ENCODE results near the gene C6orf52. TPM values are rescaled to one million over a fixed set of nuclear protein-coding genes. Genes with fewer than 3 reads are reported as not detected.

C6orf52 gene
- total and polyA plus RNA-seq, 5 donors from 2014 or later, result 0.68 to 2.6 (median 2.3) TPM; not detected in 2

Other genes starting within 250 kb of the C6orf52 start
- gene GCNT2, start 173.3 kb downstream of the C6orf52 start, total RNA-seq, result 6.9 TPM
- gene GCNT2, start 173.3 kb downstream of the C6orf52 start, polyA plus RNA-seq, result 1 to 10 TPM in 3 of 4 donors, under 1 TPM in 1; 0.72 to 1.9 (median 1.3) TPM
- 6.0 TPM for gene PAK1IP1, start 356 bp upstream of the C6orf52 start, total RNA-seq
- gene PAK1IP1, start 356 bp upstream of the C6orf52 start, polyA plus RNA-seq, result 10 to 100 TPM; 12.2 to 14.4 (median 13.9) TPM
- gene TMEM14C, start 28.5 kb upstream of the C6orf52 start, total RNA-seq, result 15.7 TPM
- gene TMEM14C, start 28.5 kb upstream of the C6orf52 start, polyA plus RNA-seq, result 100 to 1,000 TPM in 1 of 4 donors, 10 to 100 TPM in 3; 83.7 to 172 (median 89.2) TPM
- gene TMEM14B, start 53.2 kb upstream of the C6orf52 start, total RNA-seq, result 48.8 TPM
- gene TMEM14B, start 53.2 kb upstream of the C6orf52 start, polyA plus RNA-seq, result 100 to 1,000 TPM; 177 to 219 (median 209) TPM
- 0.30 TPM for gene MAK, start 143.9 kb upstream of the C6orf52 start, total RNA-seq
- gene MAK, start 143.9 kb upstream of the C6orf52 start, polyA plus RNA-seq, result under 1 TPM in 1 of 4 donors, not detected in 3; 0.12 TPM
- gene GCM2, start 187.4 kb upstream of the C6orf52 start, total RNA-seq, result not detected
- not detected for gene GCM2, start 187.4 kb upstream of the C6orf52 start, polyA plus RNA-seq
- not detected for gene SYCP2L, start 192.4 kb upstream of the C6orf52 start, total RNA-seq
- gene SYCP2L, start 192.4 kb upstream of the C6orf52 start, polyA plus RNA-seq, result not detected

Measured in CD4-positive, CD25-positive, alpha-beta regulatory T cell (primary cell).